Measurements from ENCODE around the gene NRN1L. TPM values are rescaled to one million over a fixed set of nuclear protein-coding genes. Genes with fewer than 3 reads are reported as not detected.
"Not testable (repeated sequence)": the region's sequence is repeated elsewhere in the genome, so short reads cannot be mapped to it uniquely, and the experiment has no call there.

Gene NRN1L
- total RNA-seq, 1 donor from 2014 or later = 0.65 TPM

- H3K36me3 Mint-ChIP-seq (ENCODE audit: low read depth) = no peaks in the 10 kb centered on the region
- no peaks in the 10 kb centered on the region for H3K9me3 Mint-ChIP-seq
Observed at GRCh38 chr16:67892899-67893742, 8.4 kb downstream of the NRN1L start, which contains the start of gene PSKH1. Gene PSKH1 (plus strand): TSS chr16:67893254. CDS start chr16:67908750, 15,496 bp downstream.

DNA sequence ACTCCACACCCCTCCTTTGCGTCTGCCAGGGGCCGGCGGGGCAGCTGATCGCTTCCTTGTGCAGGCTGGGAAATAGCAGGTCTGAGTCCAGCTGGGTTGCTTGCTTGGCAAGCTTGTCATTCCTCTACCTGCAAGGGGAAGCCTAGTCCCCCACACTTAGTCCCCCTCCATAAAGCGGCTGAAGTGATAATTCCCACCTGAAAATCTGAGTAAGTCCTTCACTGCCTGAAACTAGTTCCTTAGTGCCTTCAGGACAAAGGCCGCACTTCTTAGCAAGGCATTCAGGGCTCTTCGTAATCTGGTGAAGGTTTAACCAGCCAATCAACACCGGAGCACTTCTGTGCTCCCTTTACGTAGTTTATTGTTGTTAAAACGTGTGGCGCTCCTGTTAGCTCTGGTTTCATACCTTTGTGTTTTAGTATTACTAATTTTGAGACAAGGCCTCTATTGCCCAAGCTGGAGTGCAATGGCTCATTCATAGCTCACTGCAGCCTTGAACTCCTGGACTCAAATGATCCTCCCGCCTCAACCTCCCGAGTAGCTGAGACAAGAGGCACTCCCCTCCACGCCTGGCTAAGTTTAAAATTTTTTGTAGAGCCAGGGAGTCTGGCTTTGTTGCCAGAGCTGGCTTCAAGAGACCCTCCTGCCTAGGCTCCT is 9.2 kb downstream of the NRN1L start:
- Mint-ChIP-seq H3K4me1 (ENCODE audit: low read depth) (peaks cover 20% of the 10 kb centered on the region), H3K4me3 (peak overlapping the region; percentile 98), H3K27ac (peak overlapping the region; percentile 96), H3K27me3 (ENCODE audit: insufficient read depth) (no peaks in the 10 kb centered on the region), H3K36me3 (ENCODE audit: low read depth) (no peaks in the 10 kb centered on the region), H3K9me3 (no peaks in the 10 kb centered on the region)
- intact Hi-C loops (cut with micrococcal nuclease) = loop anchor here (1.0 to 5.0 kb wide), 13 partner anchors 21 to 373 kb away; partner anchors contain the start of genes ACD, DDX28, DUS2 and EDC4
- DNase-seq (ENCODE audit: low spot score) = no peak

More at GRCh38 chr16:67892899-67893742, 8.4 kb downstream of the NRN1L start, which contains the start of gene PSKH1:
- DNase-seq (ENCODE audit: low spot score) = peak; percentile 88
- peaks cover 20% of the 10 kb centered on the region for H3K4me1 Mint-ChIP-seq (ENCODE audit: low read depth)
- H3K4me3 Mint-ChIP-seq = peak within 1 kb of the TSS; percentile 98
- H3K27me3 Mint-ChIP-seq (ENCODE audit: insufficient read depth) = no peaks in the 10 kb centered on the region
- H3K27ac Mint-ChIP-seq = peak within 1 kb of the TSS; percentile 96
- intact Hi-C loops (cut with micrococcal nuclease) = loop anchor here (1.0 to 5.0 kb wide), 13 partner anchors 20 to 372 kb away; partner anchors contain the start of genes ACD, DDX28, DUS2 and EDC4

- Mint-ChIP-seq H3K9me3 (no peaks in the 10 kb centered on the region), H3K4me3 (no peak overlapping the region), H3K27me3 (ENCODE audit: insufficient read depth) (no peaks in the 10 kb centered on the region), H3K4me1 (ENCODE audit: low read depth) (peaks cover 20% of the 10 kb centered on the region), H3K36me3 (ENCODE audit: low read depth) (no peaks in the 10 kb centered on the region), H3K27ac (no peak overlapping the region)
- intact Hi-C loops (cut with micrococcal nuclease) = no loop called here
- DNase-seq (ENCODE audit: low spot score) = no peak
Observed at GRCh38 chr16:67897231-67897630, 12.5 kb downstream of the NRN1L start.

- no peak for DNase-seq (ENCODE audit: low spot score)
Observed at GRCh38 chr16:67901734-67902133, 17.0 kb downstream of the NRN1L start.

DNA sequence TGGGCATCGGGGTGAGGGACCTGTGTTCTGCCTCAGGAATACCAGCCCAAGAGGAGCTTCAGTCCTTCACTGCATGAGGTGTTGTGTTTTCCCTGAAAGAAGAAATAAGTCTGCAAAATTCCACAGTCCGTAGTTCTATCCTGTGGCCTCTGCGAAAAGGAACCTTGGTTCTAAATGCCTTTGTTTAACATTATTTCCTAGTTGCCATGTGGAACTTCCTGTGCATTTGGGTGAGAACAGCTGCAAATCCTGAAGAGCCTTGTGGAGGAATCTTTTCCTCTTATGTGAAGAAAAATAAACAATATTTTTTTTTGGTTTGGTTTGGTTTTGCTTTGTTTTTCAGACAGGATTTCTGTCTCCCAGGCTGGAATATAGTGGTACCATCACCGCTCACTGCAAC is 18.1 kb downstream of the NRN1L start:
- H3K27me3 Mint-ChIP-seq (ENCODE audit: insufficient read depth) = no peaks in the 10 kb centered on the region
- no peak for DNase-seq (ENCODE audit: low spot score)
- H3K9me3 Mint-ChIP-seq = no peaks in the 10 kb centered on the region
- no peak overlapping the region for H3K4me3 Mint-ChIP-seq
- no peak overlapping the region for H3K27ac Mint-ChIP-seq
- H3K4me1 Mint-ChIP-seq (ENCODE audit: low read depth) = no peaks in the 10 kb centered on the region
- intact Hi-C loops (cut with micrococcal nuclease) = no loop called here
- H3K36me3 Mint-ChIP-seq (ENCODE audit: low read depth) = peaks cover 11% of the 10 kb centered on the region

More at GRCh38 chr16:67901734-67902133, 17.0 kb downstream of the NRN1L start:
- H3K9me3 Mint-ChIP-seq = no peaks in the 10 kb centered on the region
- intact Hi-C loops (cut with micrococcal nuclease) = no loop called here
- H3K36me3 Mint-ChIP-seq (ENCODE audit: low read depth) = peaks cover 9% of the 10 kb centered on the region
- H3K4me1 Mint-ChIP-seq (ENCODE audit: low read depth) = no peaks in the 10 kb centered on the region
- no peak overlapping the region for H3K27ac Mint-ChIP-seq
- H3K4me3 Mint-ChIP-seq = no peak overlapping the region
- H3K27me3 Mint-ChIP-seq (ENCODE audit: insufficient read depth) = no peaks in the 10 kb centered on the region

- peaks cover 32% of the 10 kb centered on the region for H3K36me3 Mint-ChIP-seq (ENCODE audit: low read depth)
Observed at GRCh38 chr16:67907397-67908180, 22.9 kb downstream of the NRN1L start.

GRCh38 chr16:67909056-67909742 is 24.5 kb downstream of the NRN1L start:
- intact Hi-C loops (cut with micrococcal nuclease) = no loop called here
- H3K27ac Mint-ChIP-seq = peak overlapping the region; percentile 89
- no peak overlapping the region for H3K4me3 Mint-ChIP-seq
- no peak for DNase-seq (ENCODE audit: low spot score)
- no peaks in the 10 kb centered on the region for H3K27me3 Mint-ChIP-seq (ENCODE audit: insufficient read depth)
- peaks cover 24% of the 10 kb centered on the region for H3K4me1 Mint-ChIP-seq (ENCODE audit: low read depth)
- H3K9me3 Mint-ChIP-seq = no peaks in the 10 kb centered on the region
- H3K36me3 Mint-ChIP-seq (ENCODE audit: low read depth) = peaks cover 26% of the 10 kb centered on the region

More at GRCh38 chr16:67907397-67908180, 22.9 kb downstream of the NRN1L start:
- DNase-seq (ENCODE audit: low spot score) = no peak
- Mint-ChIP-seq H3K27me3 (ENCODE audit: insufficient read depth) (no peaks in the 10 kb centered on the region), H3K27ac (peak overlapping the region; percentile 40), H3K4me3 (no peak overlapping the region), H3K9me3 (no peaks in the 10 kb centered on the region), H3K4me1 (ENCODE audit: low read depth) (peaks cover 24% of the 10 kb centered on the region)
- intact Hi-C loops (cut with micrococcal nuclease) = no loop called here

- Mint-ChIP-seq H3K36me3 (ENCODE audit: low read depth) (peaks cover 24% of the 10 kb centered on the region), H3K27me3 (ENCODE audit: insufficient read depth) (no peaks in the 10 kb centered on the region), H3K9me3 (no peaks in the 10 kb centered on the region), H3K4me1 (ENCODE audit: low read depth) (peaks cover 24% of the 10 kb centered on the region), H3K27ac (peak overlapping the region; percentile 89), H3K4me3 (no peak overlapping the region)
- DNase-seq (ENCODE audit: low spot score) = peak; percentile 50
- intact Hi-C loops (cut with micrococcal nuclease) = no loop called here
Observed at GRCh38 chr16:67910158-67910557, 25.5 kb downstream of the NRN1L start.

- peak overlapping the region; percentile 19 for H3K27ac Mint-ChIP-seq
- H3K36me3 Mint-ChIP-seq (ENCODE audit: low read depth) = peaks cover 14% of the 10 kb centered on the region
- H3K4me3 Mint-ChIP-seq = no peak overlapping the region
- peaks cover 27% of the 10 kb centered on the region for H3K4me1 Mint-ChIP-seq (ENCODE audit: low read depth)
- H3K27me3 Mint-ChIP-seq (ENCODE audit: insufficient read depth) = no peaks in the 10 kb centered on the region
- DNase-seq (ENCODE audit: low spot score) = no peak
- no peaks in the 10 kb centered on the region for H3K9me3 Mint-ChIP-seq
- intact Hi-C loops (cut with micrococcal nuclease) = no loop called here
Observed at GRCh38 chr16:67914758-67915495, 30.2 kb downstream of the NRN1L start.

DNA sequence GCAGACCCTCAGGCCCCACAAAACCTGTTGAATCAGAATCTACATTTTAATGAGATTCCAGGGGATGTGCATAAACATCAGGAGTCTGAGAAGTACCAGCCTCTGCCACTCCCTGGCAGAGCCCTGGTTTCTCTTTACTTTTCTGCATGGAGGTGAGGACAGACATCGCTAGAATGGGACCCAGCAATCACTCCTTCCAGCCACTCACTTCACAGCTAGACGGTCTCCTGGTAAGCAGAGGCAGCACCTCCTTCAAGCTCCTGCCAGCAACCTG is 30.7 kb downstream of the NRN1L start:
- DNase-seq (ENCODE audit: low spot score); intact Hi-C loops (cut with micrococcal nuclease); H3K4me3 Mint-ChIP-seq; H3K9me3 Mint-ChIP-seq; H3K27me3 Mint-ChIP-seq (ENCODE audit: insufficient read depth): not testable (repeated sequence)
- Mint-ChIP-seq H3K27ac (peak overlapping the region; percentile 26), H3K4me1 (ENCODE audit: low read depth) (peaks cover 22% of the 10 kb centered on the region), H3K36me3 (ENCODE audit: low read depth) (peaks cover 11% of the 10 kb centered on the region)

- Mint-ChIP-seq H3K27me3 (ENCODE audit: insufficient read depth) (no peaks in the 10 kb centered on the region), H3K4me3 (no peak overlapping the region), H3K27ac (peak overlapping the region; percentile 42), H3K9me3 (no peaks in the 10 kb centered on the region), H3K36me3 (ENCODE audit: low read depth) (peaks cover 8% of the 10 kb centered on the region), H3K4me1 (ENCODE audit: low read depth) (peaks cover 16% of the 10 kb centered on the region)
- DNase-seq (ENCODE audit: low spot score) = no peak
- intact Hi-C loops (cut with micrococcal nuclease) = no loop called here
Observed at GRCh38 chr16:67915831-67916723, 31.4 kb downstream of the NRN1L start.

Data from activated T-helper 1 cell treated with anti-CD3 and anti-CD28 coated beads, Interleukin-12 subunit alpha, Interleukin-12 subunit beta, Interleukin-2, Interleukin-4 antibody, amounts not matched to agents 30 ng/mL and 10 ng/mL and 1 ng/mL, durations not matched to agents 14 hours and 24 hours and 36 hours (primary cell).